Adrenal gland (tissue), 5 donors: ENCODE measurements around the gene ADAMTS17.

Source experiments
- POLR2A ChIP-seq, 2 donors: fragments of 450-650 bp; IDR thresholded peaks; one replicate each; pipeline ENCODE4 v1.6.1; 2017; ENCODE audit warnings: antibody characterized with exemption in 2 of 2, mild to moderate bottlenecking in 2 of 2, moderate library complexity in 1 of 2
- TF ChIP-seq, protein P1 (sequence below), 6 experiments: fragments of 450-650 bp in 4 of 6; fragments of 200-600 bp in 2 of 6; sonication (generic) in 1 of 6; IDR thresholded peaks; 1 replicate in 5 of 6; 2 replicates in 1 of 6; pipeline versions ENCODE4 v1.5.1 to v1.8.0; 2016 to 2021; ENCODE audit warnings: antibody characterized with exemption in 6 of 6, mild to moderate bottlenecking in 2 of 6, moderate library complexity in 1 of 6
- donor health status: DM: no; HTN: no; CAD: no.

DNA sequence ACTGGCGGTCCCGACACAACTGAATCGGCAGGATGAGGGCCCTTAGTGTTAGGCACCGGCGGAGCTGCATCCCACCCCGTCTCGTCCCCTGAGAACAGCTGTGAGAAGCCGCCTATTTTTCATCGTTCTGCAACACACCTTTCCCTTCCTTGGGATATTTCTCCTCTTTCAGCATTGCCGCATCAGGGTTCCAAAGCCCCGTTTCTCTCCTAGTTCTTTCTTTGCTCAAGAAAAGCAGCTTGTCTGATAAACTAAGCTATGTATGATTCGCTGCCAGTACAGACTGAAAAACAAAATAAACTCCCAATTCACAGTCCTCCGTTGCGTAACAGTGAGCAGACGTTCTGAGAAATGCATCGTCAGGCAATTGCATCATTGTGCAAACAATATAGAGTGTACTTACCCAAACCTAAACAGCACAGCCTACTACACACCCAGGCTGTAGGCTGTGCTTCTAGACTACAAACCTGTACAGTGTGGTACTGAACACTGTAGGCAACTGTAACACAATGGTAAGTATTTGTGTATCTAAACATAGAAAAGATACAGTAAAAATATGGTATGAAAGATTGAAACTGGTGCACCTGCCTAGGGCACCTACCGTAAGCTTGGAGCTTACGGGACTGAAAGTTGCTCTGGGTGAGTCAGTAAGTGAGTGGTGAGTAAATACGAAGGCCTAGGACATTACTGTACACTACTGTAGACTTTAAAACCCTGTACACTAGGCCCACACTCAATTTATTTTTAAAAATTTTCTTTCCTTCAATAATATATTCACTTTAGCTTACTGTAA, 8.9 kb upstream of the ADAMTS17 start:
- TF ChIP-seq, protein P1, sequence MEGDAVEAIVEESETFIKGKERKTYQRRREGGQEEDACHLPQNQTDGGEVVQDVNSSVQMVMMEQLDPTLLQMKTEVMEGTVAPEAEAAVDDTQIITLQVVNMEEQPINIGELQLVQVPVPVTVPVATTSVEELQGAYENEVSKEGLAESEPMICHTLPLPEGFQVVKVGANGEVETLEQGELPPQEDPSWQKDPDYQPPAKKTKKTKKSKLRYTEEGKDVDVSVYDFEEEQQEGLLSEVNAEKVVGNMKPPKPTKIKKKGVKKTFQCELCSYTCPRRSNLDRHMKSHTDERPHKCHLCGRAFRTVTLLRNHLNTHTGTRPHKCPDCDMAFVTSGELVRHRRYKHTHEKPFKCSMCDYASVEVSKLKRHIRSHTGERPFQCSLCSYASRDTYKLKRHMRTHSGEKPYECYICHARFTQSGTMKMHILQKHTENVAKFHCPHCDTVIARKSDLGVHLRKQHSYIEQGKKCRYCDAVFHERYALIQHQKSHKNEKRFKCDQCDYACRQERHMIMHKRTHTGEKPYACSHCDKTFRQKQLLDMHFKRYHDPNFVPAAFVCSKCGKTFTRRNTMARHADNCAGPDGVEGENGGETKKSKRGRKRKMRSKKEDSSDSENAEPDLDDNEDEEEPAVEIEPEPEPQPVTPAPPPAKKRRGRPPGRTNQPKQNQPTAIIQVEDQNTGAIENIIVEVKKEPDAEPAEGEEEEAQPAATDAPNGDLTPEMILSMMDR (IDR thresholded peaks at IDR 0.05) = no peak
- no peak for TF ChIP-seq POLR2A (IDR thresholded peaks at IDR 0.05)
